IMR-90 (cell line): ENCODE results near the gene RHBDD1. TPM values are rescaled to one million over a fixed set of nuclear protein-coding genes. Genes with fewer than 3 reads are reported as not detected.

ENCODE experiments used
- ATAC-seq: fragments of 200-7000 bp; cut with Tn5 transposase; 2 replicates; pipeline ENCODE4 v1.9.1; 2020; ENCODE audit warnings: low read depth, mild to moderate bottlenecking, moderate library complexity
- BruUV-seq: library from RNA; stranded (reverse); fragments of 400-500 nt; replicated peaks from 2 replicates; lab custom pipeline; 2021; lab: Mats Ljungman, UMichigan
- CTCF ChIA-PET: fragments of 300-600 bp; formaldehyde crosslinking; extraction: SDS; loops from one replicate; lab custom pipeline; 2021; ENCODE audit warnings: antibody characterized with exemption; lab: Yijun Ruan, JAX
- POLR2A ChIA-PET: fragments of 300-600 bp; sonication (Branson Sonifier 250); formaldehyde crosslinking; loops from one replicate; lab custom pipeline; 2022; ENCODE audit warnings: antibody characterized with exemption; ENCODE audit not compliant: unreplicated experiment; lab: Charles Lee
- DNase-seq: peaks from one replicate; pipeline ENCODE4 v3.0.0; 2013
- H2AFZ ChIP-seq: replicated peaks from 2 replicates; pipeline ENCODE3; 2013; ENCODE audit warnings: low read length, mild to moderate bottlenecking; ENCODE audit not compliant: poor library complexity
- H2AK5ac ChIP-seq: 2 replicates; pipeline ENCODE4 v1.6.1; 2013; ENCODE audit warnings: low read depth, low read length, inconsistent platforms
- H2AK9ac ChIP-seq: replicated peaks from 2 replicates; pipeline ENCODE3; 2013; ENCODE audit warnings: mild to moderate bottlenecking, low read depth, low read length, moderate library complexity; ENCODE audit not compliant: poor library complexity
- H2BK120ac ChIP-seq: 2 replicates; pipeline ENCODE4 v1.6.1; 2013; ENCODE audit warnings: low read depth, low read length, inconsistent platforms
- H2BK15ac ChIP-seq: 3 replicates; pipeline ENCODE4 v1.6.1; 2013; ENCODE audit warnings: low read depth, low read length, inconsistent platforms
- H2BK20ac ChIP-seq: 2 replicates; pipeline ENCODE4 v1.6.1; 2013; ENCODE audit warnings: low read depth, mild to moderate bottlenecking, inconsistent platforms, low read length, moderate library complexity
- H2BK5ac ChIP-seq: 2 replicates; pipeline ENCODE4 v1.6.1; 2013; ENCODE audit warnings: mild to moderate bottlenecking, low read depth, low read length, inconsistent platforms; ENCODE audit not compliant: poor library complexity, severe bottlenecking
- H3K14ac ChIP-seq: replicated peaks from 2 replicates; pipeline ENCODE4 v1.6.1; 2013; ENCODE audit warnings: low read depth, low read length, inconsistent platforms
- H3K18ac ChIP-seq: 2 replicates; pipeline ENCODE4 v1.6.1; 2013; ENCODE audit warnings: low read depth, low read length, control low read depth
- H3K23ac ChIP-seq: 2 replicates; pipeline ENCODE4 v1.6.1; 2013; ENCODE audit warnings: low read depth, low read length, inconsistent platforms
- H3K27ac ChIP-seq: 2 replicates; pipeline ENCODE4 v1.5.1; 2013; ENCODE audit warnings: mild to moderate bottlenecking, control low read depth, low read length; ENCODE audit not compliant: insufficient read depth
- H3K27me3 ChIP-seq: 2 replicates; pipeline ENCODE4 v1.6.1; 2013; ENCODE audit warnings: low read length; ENCODE audit not compliant: control insufficient read depth, insufficient read depth
- H3K36me3 ChIP-seq: 2 replicates; pipeline ENCODE4 v1.6.1; 2013; ENCODE audit warnings: low read length, mixed read lengths; ENCODE audit not compliant: control insufficient read depth, insufficient read depth
- H3K4ac ChIP-seq: 2 replicates; pipeline ENCODE4 v1.6.1; 2013; ENCODE audit warnings: low read depth, low read length, inconsistent platforms
- H3K4me1 ChIP-seq: 2 replicates; pipeline ENCODE4 v1.6.1; 2013; ENCODE audit warnings: low read length, mixed read lengths; ENCODE audit not compliant: control insufficient read depth, insufficient read depth
- H3K4me2 ChIP-seq: 2 replicates; pipeline ENCODE4 v1.6.1; 2013; ENCODE audit warnings: low read depth, mild to moderate bottlenecking, control low read depth, low read length, moderate library complexity
- H3K4me3 ChIP-seq: 2 replicates; pipeline ENCODE4 v1.5.1; 2013; ENCODE audit warnings: low read depth, mild to moderate bottlenecking, control low read depth, low read length, moderate library complexity; ENCODE audit not compliant: insufficient read depth
- H3K56ac ChIP-seq: 2 replicates; pipeline ENCODE4 v1.6.1; 2013; ENCODE audit warnings: low read length, inconsistent platforms; ENCODE audit not compliant: insufficient read depth; ENCODE audit errors: extremely low read depth
- H3K79me1 ChIP-seq, 2 experiments: 2 replicates each; pipeline ENCODE4 v1.6.1; 2013; ENCODE audit warnings: low read length in 2 of 2, inconsistent platforms in 1 of 2, low read depth in 1 of 2
- H3K9ac ChIP-seq: 2 replicates; pipeline ENCODE4 v1.6.1; 2013; ENCODE audit warnings: low read depth, low read length, control low read depth
- H3K9me1 ChIP-seq: 2 replicates; pipeline ENCODE4 v1.6.1; 2013; ENCODE audit warnings: low read length, inconsistent platforms; ENCODE audit not compliant: insufficient read depth
- H3K9me3 ChIP-seq: 2 replicates; pipeline ENCODE4 v1.6.1; 2013; ENCODE audit warnings: low read length; ENCODE audit not compliant: control insufficient read depth, insufficient read depth
- H4K20me1 ChIP-seq: 2 replicates; pipeline ENCODE4 v1.6.1; 2013; ENCODE audit warnings: low read length, inconsistent platforms; ENCODE audit not compliant: insufficient read depth
- H4K5ac ChIP-seq: 2 replicates; pipeline ENCODE4 v1.6.1; 2013; ENCODE audit warnings: mild to moderate bottlenecking, low read depth, low read length, control low read depth
- H4K8ac ChIP-seq, 2 experiments: 2 replicates each; pipeline ENCODE4 v1.6.1; 2013; ENCODE audit warnings: low read depth in 2 of 2, low read length in 2 of 2, control low read depth in 1 of 2, inconsistent platforms in 1 of 2
- H4K91ac ChIP-seq: 2 replicates; pipeline ENCODE4 v1.6.1; 2013; ENCODE audit warnings: low read depth, low read length, inconsistent platforms; ENCODE audit not compliant: insufficient read depth
- CEBPB ChIP-seq: IDR thresholded peaks from 2 replicates; pipeline ENCODE4 v1.6.1; 2012; ENCODE audit warnings: low read depth, low read length, improper control_type of control experiment
- CHD1 ChIP-seq: IDR thresholded peaks from 2 replicates; pipeline ENCODE4 v1.6.1; 2012; ENCODE audit warnings: low read depth, low read length, improper control_type of control experiment
- FOS ChIP-seq: fragments of 150-350 bp; IDR thresholded peaks from 2 replicates; pipeline ENCODE4 v1.6.1; 2016; ENCODE audit warnings: low read depth, low read length
- MAZ ChIP-seq: IDR thresholded peaks from 2 replicates; pipeline ENCODE4 v1.6.1; 2012; ENCODE audit warnings: low read depth, mild to moderate bottlenecking, low read length, improper control_type of control experiment, moderate library complexity, borderline replicate concordance
- NFE2L2 ChIP-seq: fragments of 150-350 bp; IDR thresholded peaks from 2 replicates; pipeline ENCODE4 v1.6.1; 2016; ENCODE audit warnings: low read depth, mild to moderate bottlenecking, low read length
- POLR2A ChIP-seq: IDR thresholded peaks from 2 replicates; pipeline ENCODE4 v1.6.1; 2012; ENCODE audit warnings: mild to moderate bottlenecking, low read depth, low read length
- RAD21 ChIP-seq: IDR thresholded peaks from 2 replicates; pipeline ENCODE4 v1.6.1; 2012; ENCODE audit warnings: low read length, improper control_type of control experiment
- WGBS, 2 experiments: methylation state at CpG; one replicate each; pipeline versions ENCODE4 v1.1.5 to v1.1.7; 2013; ENCODE audit warnings: missing lambda C conversion rate in 2 of 2; ENCODE audit not compliant: insufficient read length in 1 of 2; ENCODE audit errors: extremely low coverage in 2 of 2; 5-methylcytosine and 5-hydroxymethylcytosine counted together
- dilution Hi-C: fragments of 300-500 bp; cut with HindIII; formaldehyde crosslinking; loops from one replicate; pipeline ENCODE4 v1.14.3; 2018; ENCODE audit warnings: low sequenced_read_pairs; ENCODE audit not compliant: unreplicated experiment
- in situ Hi-C: fragments of 300-500 bp; cut with MboI; formaldehyde crosslinking; loops from 3 replicates; pipeline ENCODE4 v1.14.3; 2019; ENCODE audit warnings: low sequenced_read_pairs, inconsistent platforms, mixed read lengths
- intact Hi-C: fragments of 100-400 bp; cut with micrococcal nuclease; formaldehyde crosslinking; loops from 2 replicates; pipeline ENCODE4 v1.10.0; 2022
- polyA plus RNA-seq, 3 experiments: library from polyadenylated mRNA; depleted of rRNA; stranded (reverse); fragments of >200 nt; gene quantifications; 2 replicates each; pipeline ENCODE4 v1.2.3, GENCODE V29; 2012; ENCODE audit warnings: low replicate concordance in 1 of 3
- total RNA-seq: library from RNA; depleted of rRNA; stranded (reverse); fragments of >200 nt; gene quantifications from 2 replicates; pipeline ENCODE4 v1.2.3, GENCODE V29; 2012
- TF ChIP-seq, protein P1 (sequence below): fragments of 150-350 bp; IDR thresholded peaks from 2 replicates; pipeline ENCODE4 v1.6.1; 2016; ENCODE audit warnings: low read depth, mild to moderate bottlenecking, low read length, moderate library complexity, borderline replicate concordance

RHBDD1 gene
- total and polyA plus RNA-seq, 2 of the 4 experiments (the other 2 are of a cell fraction): 9.7 to 14.0 TPM

DNA sequence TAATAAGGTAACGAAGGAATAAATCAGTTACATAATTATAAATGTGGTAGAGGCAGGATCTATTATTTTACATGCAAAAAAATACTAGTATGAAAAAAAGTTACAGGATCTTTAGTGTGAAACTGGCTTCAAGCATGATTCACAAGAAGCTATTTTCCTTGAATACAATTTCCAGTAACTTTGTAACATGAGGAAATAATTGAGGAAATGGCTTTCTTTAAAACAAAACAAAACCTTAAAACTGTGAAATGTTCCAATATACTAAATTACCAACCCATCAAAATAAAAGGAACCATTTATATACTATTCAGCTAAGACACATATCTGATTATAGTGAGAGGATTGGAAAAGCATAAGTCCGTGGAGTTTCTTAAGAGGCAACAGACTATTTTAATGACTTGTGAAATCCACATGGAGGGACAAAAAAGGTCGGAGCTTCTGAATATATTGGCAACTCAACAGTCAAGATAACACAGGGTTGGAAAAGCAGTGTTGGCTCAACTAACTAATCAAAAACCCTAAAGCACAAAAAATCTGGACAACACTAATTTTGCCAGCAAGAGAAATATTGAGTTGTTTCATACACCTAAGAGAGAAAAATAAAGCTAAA is 46.9 kb upstream of the RHBDD1 start (continued):
- TF ChIP-seq NFE2L2 (no peak), MAZ (no peak)

DNA sequence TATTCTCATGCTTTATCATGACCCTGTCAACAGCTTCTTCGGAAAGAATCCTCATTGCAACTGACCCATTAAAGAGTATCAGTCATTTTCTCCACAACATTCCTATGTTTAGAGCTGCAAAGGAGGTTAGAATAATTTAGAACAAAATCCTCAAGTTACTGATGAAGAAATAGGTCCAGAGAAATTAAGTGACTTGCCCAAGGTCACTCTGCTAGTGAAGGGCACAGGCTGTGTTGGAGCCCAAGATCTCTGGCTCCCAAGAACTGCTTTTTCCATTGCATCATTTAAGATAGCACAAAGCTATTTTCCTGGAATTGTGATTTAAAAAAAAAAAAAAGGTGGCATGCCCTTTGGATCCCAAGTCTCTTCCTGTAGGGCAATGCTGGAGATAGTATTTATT is 45.8 kb upstream of the RHBDD1 start:
- Histone ChIP-seq H3K9me1 (peaks cover 10% of the 10 kb centered on the region; the same call in 1 of the 2 replicates), H3K27ac (peak overlapping the region; percentile 36; the same call in 1 of the 2 replicates), H2BK15ac (no peak overlapping the region), H2BK20ac (peak overlapping the region; percentile 54; the same call in 1 of the 2 replicates), H2AK5ac (no peak overlapping the region), H3K79me1 (peaks cover 0 to 15% of the 10 kb centered on the region in 2 experiments; a peak in 2 of 4 replicates), H4K91ac (no peak overlapping the region), H3K4me2 (peak overlapping the region; percentile 95), H3K4ac (no peak overlapping the region; the same call in 1 of the 2 replicates), H3K9ac (peak overlapping the region; percentile 57; the same call in 1 of the 2 replicates), H3K4me1 (peaks cover 8% of the 10 kb centered on the region), H3K14ac (peak overlapping the region; percentile 89; the same call in 1 of the 2 replicates), H3K56ac (0 out of 2 replicates have a peak overlapping the region, but pooled peaks have one; percentile 14), H2AFZ (no peak overlapping the region), H3K36me3 (peaks cover 33% of the 10 kb centered on the region), H2BK5ac (peak overlapping the region; percentile 69), H3K18ac (no peak overlapping the region), H4K8ac (peak overlapping the region in 1 of 2 experiments; percentile 50; a peak in 1 of 4 replicates), H4K20me1 (peaks cover 37% of the 10 kb centered on the region), H3K4me3 (no peak overlapping the region), H3K9me3 (no peaks in the 10 kb centered on the region), H3K27me3 (no peaks in the 10 kb centered on the region), H4K5ac (0 out of 2 replicates have a peak overlapping the region, but pooled peaks have one; percentile 71), H2AK9ac (no peak overlapping the region), H3K23ac (peak overlapping the region; percentile 95; the same call in 1 of the 2 replicates), H2BK120ac (0 out of 2 replicates have a peak overlapping the region, but pooled peaks have one; percentile 4)
- intact Hi-C loops: loop anchor here (5.0 to 10.0 kb wide), 6 partner anchors 33 to 485 kb away; no protein-coding TSS in a partner anchor
- POLR2A ChIA-PET: interaction anchor here (0.6 to 1.0 kb wide), 3 partner anchors 305 to 598 kb away, joined by 3 read pairs; no protein-coding TSS in a partner anchor
- DNase-seq (no peak), ATAC-seq (no peak)
- no TSS peak for BruUV-seq
- in situ Hi-C loops: loop anchor here (5.0 to 25.0 kb wide), 3 partner anchors 135 to 1678 kb away; no protein-coding TSS in a partner anchor
- no CpG with 5 or more reads among the region's 1 CpG for WGBS, 2 experiments
- dilution Hi-C loops: no loop called here
- CTCF ChIA-PET: interaction anchor here (0.6 to 1.3 kb wide), 4 partner anchors 352 to 1117 kb away, joined by 3 to 5 read pairs (median 3); no protein-coding TSS in a partner anchor
- TF ChIP-seq, protein P1, sequence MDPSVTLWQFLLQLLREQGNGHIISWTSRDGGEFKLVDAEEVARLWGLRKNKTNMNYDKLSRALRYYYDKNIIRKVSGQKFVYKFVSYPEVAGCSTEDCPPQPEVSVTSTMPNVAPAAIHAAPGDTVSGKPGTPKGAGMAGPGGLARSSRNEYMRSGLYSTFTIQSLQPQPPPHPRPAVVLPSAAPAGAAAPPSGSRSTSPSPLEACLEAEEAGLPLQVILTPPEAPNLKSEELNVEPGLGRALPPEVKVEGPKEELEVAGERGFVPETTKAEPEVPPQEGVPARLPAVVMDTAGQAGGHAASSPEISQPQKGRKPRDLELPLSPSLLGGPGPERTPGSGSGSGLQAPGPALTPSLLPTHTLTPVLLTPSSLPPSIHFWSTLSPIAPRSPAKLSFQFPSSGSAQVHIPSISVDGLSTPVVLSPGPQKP: no peak
- TF ChIP-seq FOS (no peak), MAZ (no peak), POLR2A (no peak), CEBPB (no peak), CHD1 (no peak), RAD21 (no peak)
